Measurements from ENCODE around the gene TIPRL.

- no peak for TF ChIP-seq CTCF (IDR thresholded peaks at IDR 0.05; ENCODE audit: low read depth, low read length)
- TF ChIP-seq EZH2phosphoT487 (IDR thresholded peaks at IDR 0.05; ENCODE audit: low read depth): no peak
Measured at GRCh38 chr1:168245042-168245441, 66.3 kb downstream of the TIPRL start.
